NCI-H146 treated with DMSO at 0.1 percent for 48 hours (cell line): ENCODE results near the gene ZNF148.
A peak's percentile ranks its signal among the peaks of the same experiment; 100 is the strongest.
"Not testable (repeated sequence)": the region's sequence is repeated elsewhere in the genome, so short reads cannot be mapped to it uniquely, and the experiment has no call there.

ENCODE experiments used
- DNase-seq: peaks from one replicate; lab custom pipeline; 2025; ENCODE audit not compliant: unreplicated experiment; lab: John Stamatoyannopoulos, UW

The ZNF148 gene

GRCh38 chr3:125375950-125376679 lies 990 bp upstream of the ZNF148 start:
- peak; percentile 85 for DNase-seq

GRCh38 chr3:125374501-125374995 lies 577 bp downstream of the ZNF148 start:
- DNase-seq: peak; percentile 39

GRCh38 chr3:125367403-125368230 lies 7.5 kb downstream of the ZNF148 start:
- no peak for DNase-seq

- no peak for DNase-seq
These were observed 9.0 kb downstream of the ZNF148 start for GRCh38 chr3:125366132-125366531.

GRCh38 chr3:125359700-125360099 lies 15.4 kb downstream of the ZNF148 start:
- DNase-seq: no peak

- no peak for DNase-seq
These were observed 16.2 kb downstream of the ZNF148 start for GRCh38 chr3:125358923-125359322.

- DNase-seq: no peak
These were observed 17.3 kb downstream of the ZNF148 start for GRCh38 chr3:125357837-125358236.

- no peak for DNase-seq
These were observed 18.0 kb downstream of the ZNF148 start for GRCh38 chr3:125357032-125357658.

- DNase-seq: no peak
These were observed 18.7 kb downstream of the ZNF148 start for GRCh38 chr3:125356140-125357026.

GRCh38 chr3:125353659-125354058 lies 21.5 kb downstream of the ZNF148 start:
- DNase-seq: no peak

- no peak for DNase-seq
These were observed 22.0 kb downstream of the ZNF148 start for GRCh38 chr3:125353128-125353527.

- no peak for DNase-seq
These were observed 23.2 kb downstream of the ZNF148 start for GRCh38 chr3:125351814-125352456.

GRCh38 chr3:125351152-125351551 lies 24.0 kb downstream of the ZNF148 start:
- DNase-seq: no peak

GRCh38 chr3:125350597-125350996 lies 24.5 kb downstream of the ZNF148 start:
- no peak for DNase-seq

GRCh38 chr3:125349556-125350165 lies 25.5 kb downstream of the ZNF148 start:
- no peak for DNase-seq

GRCh38 chr3:125349055-125349454 lies 26.1 kb downstream of the ZNF148 start:
- no peak for DNase-seq

- not testable (repeated sequence) for DNase-seq
These were observed 31.8 kb downstream of the ZNF148 start for GRCh38 chr3:125343367-125343766.

GRCh38 chr3:125340121-125340520 lies 35.0 kb downstream of the ZNF148 start:
- no peak for DNase-seq

GRCh38 chr3:125337506-125337905 lies 37.6 kb downstream of the ZNF148 start:
- no peak for DNase-seq
